Osteocyte (in vitro differentiated cells): ENCODE data around the gene CNP. TPM values are rescaled to one million over a fixed set of nuclear protein-coding genes. Genes with fewer than 3 reads are reported as not detected.

ENCODE experiments used
- DNase-seq: peaks from one replicate; pipeline ENCODE4 v3.0.0; 2021; ENCODE audit warnings: mixed read lengths; ENCODE audit not compliant: unreplicated experiment; ENCODE audit errors: extremely low spot score
- H3K27ac Mint-ChIP-seq: one replicate; pipeline ENCODE4 v1.8.0; 2021; ENCODE audit warnings: mild to moderate bottlenecking, mixed read lengths; ENCODE audit not compliant: unreplicated experiment
- H3K27me3 Mint-ChIP-seq: one replicate; pipeline ENCODE4 v1.8.0; 2021; ENCODE audit warnings: mixed read lengths; ENCODE audit not compliant: unreplicated experiment
- H3K36me3 Mint-ChIP-seq: one replicate; pipeline ENCODE4 v1.8.0; 2021; ENCODE audit warnings: mixed read lengths; ENCODE audit not compliant: unreplicated experiment
- H3K4me1 Mint-ChIP-seq: one replicate; pipeline ENCODE4 v1.8.0; 2021; ENCODE audit warnings: mixed read lengths; ENCODE audit not compliant: unreplicated experiment
- H3K4me3 Mint-ChIP-seq: one replicate; pipeline ENCODE4 v1.8.0; 2021; ENCODE audit warnings: mild to moderate bottlenecking, moderate library complexity, mixed read lengths; ENCODE audit not compliant: unreplicated experiment
- H3K9me3 Mint-ChIP-seq: one replicate; pipeline ENCODE4 v1.8.0; 2021; ENCODE audit warnings: mixed read lengths; ENCODE audit not compliant: unreplicated experiment
- total RNA-seq: library from RNA; stranded (reverse); gene quantifications from 2 replicates; pipeline ENCODE4 v1.2.1, GENCODE V29; 2021
- TF ChIP-seq, protein P1 (sequence below): fragments of 200-600 bp; sonication (generic); IDR thresholded peaks from 2 replicates; pipeline ENCODE4 v1.5.0; 2021; ENCODE audit warnings: antibody characterized with exemption, mild to moderate bottlenecking, moderate library complexity

The CNP gene
- total RNA-seq, 1 donor from 2014 or later: 108 TPM

DNA sequence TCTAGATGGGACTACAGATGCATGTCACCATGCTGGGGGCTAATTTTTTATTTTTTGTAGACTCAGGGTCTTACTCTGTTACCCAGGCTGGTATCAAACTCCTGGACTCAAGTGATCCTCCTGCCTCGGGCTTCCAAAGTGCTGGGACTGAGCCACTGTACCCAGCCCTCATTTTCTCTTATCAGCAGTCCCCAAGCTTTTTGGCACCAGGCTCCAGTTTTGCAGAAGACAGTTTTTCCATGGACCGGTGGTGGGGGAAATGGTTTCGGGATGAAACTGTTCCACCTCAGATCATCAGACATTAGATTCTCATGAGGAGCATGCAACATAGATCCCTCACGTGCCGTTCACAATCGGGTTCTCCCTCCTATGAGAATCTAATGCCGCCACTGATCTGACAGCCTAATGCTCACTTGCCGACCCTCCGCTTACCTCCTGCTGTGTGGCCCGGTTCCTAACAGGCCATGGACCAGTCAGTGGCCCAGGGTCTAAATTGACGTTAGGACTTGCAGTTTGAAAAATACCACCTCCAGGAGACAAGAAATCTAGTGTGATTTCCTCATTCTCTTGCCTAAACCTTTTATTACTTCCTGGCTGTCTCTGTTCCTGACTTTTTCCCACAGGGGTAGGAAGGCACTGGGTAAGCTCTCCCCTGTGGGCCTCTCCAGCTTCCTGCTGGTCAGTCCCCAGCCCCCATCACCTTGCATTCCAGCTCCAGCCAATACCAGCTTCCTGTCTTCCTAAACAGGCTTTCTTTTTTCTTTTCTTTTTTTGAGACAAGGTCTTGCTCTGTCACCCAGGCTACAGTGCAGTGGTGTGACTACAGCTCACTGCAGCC, 9.3 kb upstream of the CNP start:
- no peaks in the 10 kb centered on the region for H3K36me3 Mint-ChIP-seq
- H3K27me3 Mint-ChIP-seq: no peaks in the 10 kb centered on the region
- H3K4me1 Mint-ChIP-seq: peaks cover 23% of the 10 kb centered on the region
- TF ChIP-seq, protein P1, sequence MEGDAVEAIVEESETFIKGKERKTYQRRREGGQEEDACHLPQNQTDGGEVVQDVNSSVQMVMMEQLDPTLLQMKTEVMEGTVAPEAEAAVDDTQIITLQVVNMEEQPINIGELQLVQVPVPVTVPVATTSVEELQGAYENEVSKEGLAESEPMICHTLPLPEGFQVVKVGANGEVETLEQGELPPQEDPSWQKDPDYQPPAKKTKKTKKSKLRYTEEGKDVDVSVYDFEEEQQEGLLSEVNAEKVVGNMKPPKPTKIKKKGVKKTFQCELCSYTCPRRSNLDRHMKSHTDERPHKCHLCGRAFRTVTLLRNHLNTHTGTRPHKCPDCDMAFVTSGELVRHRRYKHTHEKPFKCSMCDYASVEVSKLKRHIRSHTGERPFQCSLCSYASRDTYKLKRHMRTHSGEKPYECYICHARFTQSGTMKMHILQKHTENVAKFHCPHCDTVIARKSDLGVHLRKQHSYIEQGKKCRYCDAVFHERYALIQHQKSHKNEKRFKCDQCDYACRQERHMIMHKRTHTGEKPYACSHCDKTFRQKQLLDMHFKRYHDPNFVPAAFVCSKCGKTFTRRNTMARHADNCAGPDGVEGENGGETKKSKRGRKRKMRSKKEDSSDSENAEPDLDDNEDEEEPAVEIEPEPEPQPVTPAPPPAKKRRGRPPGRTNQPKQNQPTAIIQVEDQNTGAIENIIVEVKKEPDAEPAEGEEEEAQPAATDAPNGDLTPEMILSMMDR: no peak
- DNase-seq: no peak
- H3K27ac Mint-ChIP-seq: no peak overlapping the region
- H3K4me3 Mint-ChIP-seq: no peak overlapping the region
- no peaks in the 10 kb centered on the region for H3K9me3 Mint-ChIP-seq

DNA sequence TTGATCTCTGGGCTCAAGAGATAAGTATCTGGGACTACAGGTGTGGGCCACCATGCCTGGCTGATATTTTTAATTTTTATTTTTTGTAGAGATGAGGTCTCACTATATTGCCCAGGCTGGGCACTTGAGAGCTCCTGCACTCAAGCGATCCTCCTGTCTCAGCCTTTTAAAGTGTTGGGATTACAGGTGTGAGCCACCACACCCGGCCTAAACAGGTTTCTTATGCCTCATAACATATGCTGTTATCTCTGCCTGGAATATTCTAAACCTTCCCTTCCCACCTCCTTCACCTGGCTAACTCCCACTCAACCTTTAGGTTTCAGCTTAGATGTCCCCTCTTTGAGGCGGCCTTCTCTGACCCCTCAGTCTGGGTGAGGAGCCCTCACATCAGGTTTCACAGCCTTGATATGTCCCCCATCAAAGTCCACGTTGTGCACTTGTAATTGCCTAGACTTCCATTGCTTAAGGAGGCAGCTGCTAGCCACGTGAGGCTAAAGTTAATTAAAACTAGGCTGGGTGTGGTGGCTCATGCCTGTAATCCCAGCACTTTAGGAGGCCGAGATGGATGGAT, 8.6 kb upstream of the CNP start:
- DNase-seq: no peak
- H3K4me1 Mint-ChIP-seq: peaks cover 25% of the 10 kb centered on the region
- no peak overlapping the region for H3K27ac Mint-ChIP-seq
- H3K36me3 Mint-ChIP-seq: no peaks in the 10 kb centered on the region
- TF ChIP-seq, protein P1: no peak
- H3K27me3 Mint-ChIP-seq: no peaks in the 10 kb centered on the region
- H3K4me3 Mint-ChIP-seq: no peak overlapping the region
- no peaks in the 10 kb centered on the region for H3K9me3 Mint-ChIP-seq

DNA sequence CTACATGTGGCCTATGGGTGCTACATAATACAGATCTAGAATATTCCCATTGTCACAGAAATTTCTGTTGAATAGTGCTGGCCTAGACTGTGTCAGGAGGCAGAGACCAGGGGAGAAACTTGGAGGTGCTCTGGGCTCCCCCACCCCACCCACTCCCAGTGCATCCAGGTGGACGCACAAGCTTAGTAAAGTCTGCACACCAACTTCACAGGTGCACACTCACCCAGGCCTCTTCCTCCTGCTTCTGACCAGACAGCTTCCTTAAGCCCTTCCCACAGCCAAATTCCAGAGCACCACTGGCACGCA, 7.6 kb upstream of the CNP start:
- Mint-ChIP-seq H3K27me3 (no peaks in the 10 kb centered on the region), H3K4me3 (no peak overlapping the region), H3K36me3 (no peaks in the 10 kb centered on the region), H3K27ac (peak overlapping the region; percentile 65), H3K4me1 (peaks cover 27% of the 10 kb centered on the region), H3K9me3 (no peaks in the 10 kb centered on the region)
- DNase-seq: no peak
- TF ChIP-seq, protein P1: no peak

DNA sequence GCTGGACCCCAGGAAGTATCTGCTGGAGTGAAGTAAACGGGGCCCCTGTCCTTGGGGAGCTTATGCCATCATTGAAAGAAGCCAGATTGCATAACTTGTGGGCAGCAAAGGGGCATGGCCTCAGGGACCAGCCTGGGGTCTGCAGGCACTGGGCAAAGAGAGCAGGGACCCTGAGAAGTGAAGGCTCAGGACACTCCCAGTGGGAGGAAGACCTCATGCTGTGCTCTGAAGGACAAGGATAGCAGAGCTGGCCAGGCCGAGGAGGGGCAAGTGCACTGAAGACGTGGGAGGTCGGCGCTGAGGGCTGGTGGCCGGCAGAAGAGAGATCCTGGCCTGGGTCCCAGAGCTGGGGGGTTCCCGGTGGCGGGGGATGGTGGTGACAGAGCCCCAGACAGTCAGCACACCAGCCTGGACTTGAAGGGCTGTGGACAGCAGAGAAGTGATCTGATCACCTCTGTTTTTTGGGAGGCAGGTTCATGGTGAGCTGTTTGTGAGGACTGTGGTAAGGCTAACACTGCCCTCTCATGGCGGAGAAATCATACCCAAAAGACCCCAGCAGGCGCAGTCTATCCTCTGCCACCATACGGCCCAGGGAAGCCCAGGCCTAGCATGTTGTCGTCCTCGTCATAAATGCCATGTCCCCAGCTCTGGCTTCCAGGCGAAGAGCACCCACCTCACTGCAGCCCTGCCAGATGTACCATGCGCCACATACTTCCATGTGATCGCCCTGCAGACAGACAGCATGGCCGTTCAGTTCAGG, 7.1 kb upstream of the CNP start:
- TF ChIP-seq, protein P1: peak; percentile 61
- Mint-ChIP-seq H3K27me3 (no peaks in the 10 kb centered on the region), H3K36me3 (no peaks in the 10 kb centered on the region), H3K4me3 (no peak overlapping the region), H3K4me1 (peaks cover 27% of the 10 kb centered on the region), H3K9me3 (no peaks in the 10 kb centered on the region), H3K27ac (peak overlapping the region; percentile 65)
- DNase-seq: no peak

DNA sequence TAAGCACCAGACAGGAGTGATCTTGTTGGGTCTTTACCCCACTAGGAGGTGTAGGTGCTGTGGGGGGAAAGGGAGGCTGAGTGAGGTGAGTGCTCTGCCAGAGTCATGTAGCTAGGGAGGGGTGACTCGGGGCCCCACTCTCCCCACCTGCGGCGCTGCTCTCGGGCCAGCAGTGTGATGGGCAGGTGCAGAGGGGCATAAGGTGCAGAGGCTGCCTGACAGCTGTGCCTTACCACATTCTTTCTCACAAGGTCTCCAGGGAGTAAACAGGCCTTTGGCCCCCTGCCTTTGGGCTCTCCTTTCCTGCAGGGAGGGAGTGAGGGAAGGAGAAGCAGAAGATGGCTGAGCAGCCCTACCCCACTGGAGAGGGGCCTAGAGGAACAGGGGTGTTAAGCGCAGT, 4.5 kb upstream of the CNP start:
- DNase-seq: no peak
- Mint-ChIP-seq H3K27ac (no peak overlapping the region), H3K36me3 (no peaks in the 10 kb centered on the region), H3K4me1 (peaks cover 36% of the 10 kb centered on the region), H3K9me3 (no peaks in the 10 kb centered on the region), H3K27me3 (no peaks in the 10 kb centered on the region), H3K4me3 (no peak overlapping the region)
- TF ChIP-seq, protein P1: no peak
